Mesodermal cell (in vitro differentiated cells): ENCODE results near the gene ORC3.
"Not testable (repeated sequence)": the region's sequence is repeated elsewhere in the genome, so short reads cannot be mapped to it uniquely, and the experiment has no call there.

ENCODE experiments used
- H3K27ac ChIP-seq: 2 replicates; pipeline ENCODE4 v1.7.0; 2013; ENCODE audit warnings: mild to moderate bottlenecking, low read depth, low read length, moderate library complexity; ENCODE audit not compliant: severe bottlenecking
- H3K36me3 ChIP-seq: 2 replicates; pipeline ENCODE4 v1.7.1; 2013; ENCODE audit warnings: mild to moderate bottlenecking, low read length, moderate library complexity; ENCODE audit not compliant: control insufficient read depth, insufficient read depth
- H3K4me1 ChIP-seq: one replicate; pipeline ENCODE4 v1.7.1; 2013; ENCODE audit warnings: mild to moderate bottlenecking, low read length; ENCODE audit not compliant: insufficient read depth, control insufficient read depth, poor library complexity, severe bottlenecking
- H3K4me3 ChIP-seq: 2 replicates; pipeline ENCODE4 v1.7.0; 2013; ENCODE audit warnings: low read length, control low read depth, mild to moderate bottlenecking; ENCODE audit not compliant: insufficient read depth, poor library complexity, severe bottlenecking; ENCODE audit errors: extremely low read depth
- H3K9me3 ChIP-seq: 2 replicates; pipeline ENCODE4 v1.7.1; 2013; ENCODE audit warnings: mild to moderate bottlenecking, low read length, moderate library complexity; ENCODE audit not compliant: control insufficient read depth
- WGBS, 2 experiments: methylation state at CpG; one replicate each; pipeline ENCODE4 v1.1.5; 2013; ENCODE audit warnings: missing lambda C conversion rate in 2 of 2; ENCODE audit not compliant: insufficient coverage in 2 of 2; 5-methylcytosine and 5-hydroxymethylcytosine counted together

Gene ORC3

DNA sequence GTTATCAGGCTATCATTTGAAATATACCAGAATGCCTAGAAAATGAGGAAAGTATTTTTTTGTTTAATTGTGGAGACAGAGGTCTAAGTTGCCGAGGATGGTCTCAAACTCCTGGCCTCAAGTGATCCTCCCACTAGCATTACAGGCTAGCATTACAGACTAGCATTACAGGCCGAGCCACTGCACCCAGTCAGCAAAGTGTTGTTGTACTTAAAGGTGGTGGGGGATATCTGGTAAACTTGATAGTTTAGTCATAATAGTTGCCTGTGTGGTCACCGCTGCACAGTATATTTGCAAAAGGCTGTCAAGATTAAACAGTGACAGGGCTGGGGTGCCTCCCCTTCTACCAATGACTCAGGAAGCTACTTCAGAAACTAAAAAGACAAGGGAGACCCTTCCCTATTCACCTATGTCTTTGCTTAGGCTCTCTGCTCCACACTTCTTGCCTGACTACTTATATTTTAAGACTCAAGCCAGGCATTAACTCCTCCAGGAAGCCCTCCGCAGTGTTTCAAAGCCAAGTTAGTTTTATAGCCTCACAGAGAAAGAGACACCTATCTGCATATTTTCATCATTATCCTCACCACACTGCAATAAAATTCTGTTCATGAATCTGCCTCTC is 115.2 kb downstream of the ORC3 start:
- H3K27ac ChIP-seq = no peak overlapping the region
- 95 to 100% methylated on average over 1 to 2 of the region's 4 CpGs for WGBS, 2 experiments

DNA sequence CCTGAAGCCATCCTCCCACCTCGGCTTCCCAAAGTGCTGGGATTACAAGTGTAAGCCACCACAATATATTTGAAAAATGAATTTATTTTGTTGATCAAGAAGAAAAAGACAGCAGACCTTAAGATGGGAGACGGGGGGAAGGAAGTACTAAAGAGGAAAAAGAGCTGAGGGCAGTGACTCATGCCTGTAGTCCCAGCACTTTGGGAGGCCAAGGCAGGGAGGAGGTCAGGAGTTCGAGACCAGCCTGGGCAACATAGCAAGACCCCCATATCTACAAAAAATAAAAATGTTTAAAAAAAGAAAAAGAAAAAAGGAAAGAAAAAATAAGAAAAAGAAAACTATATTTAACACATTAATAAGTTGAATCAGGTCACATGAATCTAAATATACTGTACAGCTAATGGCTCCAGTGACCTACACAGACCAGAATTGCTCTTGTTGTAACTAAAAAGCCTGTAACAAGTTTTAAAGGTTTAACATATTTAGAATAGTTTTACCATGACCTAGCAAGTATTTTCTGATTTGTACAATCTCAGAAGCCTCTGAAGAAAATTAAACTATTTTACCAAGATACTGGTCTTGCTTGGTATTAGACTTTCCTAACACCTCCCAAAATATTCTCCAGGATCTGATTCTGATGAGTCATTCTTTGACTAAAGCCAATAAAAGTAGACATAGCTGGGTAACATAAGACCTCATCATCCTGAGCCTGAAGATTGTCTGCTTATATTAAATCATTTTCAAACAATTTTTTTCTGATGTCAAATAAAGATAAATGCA is 116.4 kb downstream of the ORC3 start:
- no peak overlapping the region for H3K4me3 ChIP-seq
- H3K36me3 ChIP-seq = no peaks in the 10 kb centered on the region
- WGBS, 2 experiments = 89 to 100% methylated on average over 1 of the region's 3 CpGs
- H3K4me1 ChIP-seq = no peaks in the 10 kb centered on the region
- no peak overlapping the region for H3K27ac ChIP-seq
- H3K9me3 ChIP-seq = no peaks in the 10 kb centered on the region

More for the DNA sequence above, 115.2 kb downstream of the ORC3 start:
- Histone ChIP-seq H3K36me3 (no peaks in the 10 kb centered on the region), H3K4me3 (no peak overlapping the region), H3K4me1 (no peaks in the 10 kb centered on the region), H3K9me3 (no peaks in the 10 kb centered on the region)

DNA sequence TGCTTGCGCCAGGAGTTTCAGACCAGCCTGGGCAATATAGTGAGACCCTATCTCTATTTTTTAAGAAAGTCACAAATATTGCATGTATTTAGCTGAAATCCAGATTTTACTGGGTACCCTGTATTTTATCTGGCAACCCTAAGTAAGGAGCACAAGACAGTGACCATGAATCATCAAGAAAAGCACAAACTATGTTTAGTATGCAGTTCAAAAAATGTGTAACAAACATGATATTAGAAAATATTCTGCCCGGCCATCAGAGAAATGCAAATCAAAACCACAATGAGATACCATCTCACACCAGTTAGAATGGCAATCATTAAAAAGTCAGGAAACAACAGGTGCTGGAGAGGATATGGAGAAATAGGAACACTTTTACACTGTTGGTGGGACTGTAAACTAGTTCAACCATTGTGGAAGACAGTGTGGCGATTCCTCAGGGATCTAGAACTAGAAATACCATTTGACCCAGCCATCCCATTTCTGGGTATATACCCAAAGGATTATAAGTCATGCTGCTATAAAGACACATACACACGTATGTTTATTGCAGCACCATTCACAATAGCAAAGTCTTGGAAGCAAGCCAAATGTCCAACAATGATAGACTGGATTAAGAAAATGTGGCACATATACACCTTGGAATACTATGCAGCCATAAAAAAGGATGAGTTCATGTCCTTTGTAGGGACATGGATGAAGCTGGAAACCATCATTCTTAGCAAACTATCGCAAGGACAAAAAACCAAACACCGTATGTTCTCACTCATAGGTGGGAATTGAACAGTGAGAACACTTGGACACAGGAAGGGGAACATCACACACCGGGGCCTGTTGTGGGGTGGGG is 118.9 kb downstream of the ORC3 start:
- H3K9me3 ChIP-seq, H3K27ac ChIP-seq, H3K4me3 ChIP-seq, H3K4me1 ChIP-seq, H3K36me3 ChIP-seq: not testable (repeated sequence)
- WGBS, 2 experiments = 80 to 100% methylated on average over 1 of the region's 7 CpGs

DNA sequence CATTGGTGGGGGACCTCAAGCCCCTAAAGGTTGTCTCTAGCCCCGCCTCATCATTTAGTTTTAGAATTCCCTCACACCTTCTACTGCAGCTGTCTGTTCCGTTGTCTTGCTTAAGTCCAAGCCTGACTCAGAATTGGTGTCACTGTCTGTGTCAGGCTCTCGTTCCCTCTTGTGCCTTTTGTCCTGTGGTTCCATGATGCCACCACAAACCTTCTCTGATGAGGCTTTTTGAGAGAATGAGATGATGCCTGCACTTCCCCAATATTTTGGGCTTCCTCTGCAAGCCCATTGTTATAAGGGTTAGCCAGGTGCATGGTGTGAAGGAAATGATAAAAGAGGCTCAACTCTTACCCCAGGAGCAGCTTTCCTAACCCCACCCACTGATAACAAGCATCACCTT is 120.2 kb downstream of the ORC3 start:
- H3K36me3 ChIP-seq = no peaks in the 10 kb centered on the region
- peaks cover 4% of the 10 kb centered on the region for H3K4me1 ChIP-seq
- WGBS, 2 experiments = 82 to 92% methylated on average over 3 of the region's 3 CpGs
- no peak overlapping the region for H3K27ac ChIP-seq
- H3K9me3 ChIP-seq = no peaks in the 10 kb centered on the region
- H3K4me3 ChIP-seq = no peak overlapping the region

DNA sequence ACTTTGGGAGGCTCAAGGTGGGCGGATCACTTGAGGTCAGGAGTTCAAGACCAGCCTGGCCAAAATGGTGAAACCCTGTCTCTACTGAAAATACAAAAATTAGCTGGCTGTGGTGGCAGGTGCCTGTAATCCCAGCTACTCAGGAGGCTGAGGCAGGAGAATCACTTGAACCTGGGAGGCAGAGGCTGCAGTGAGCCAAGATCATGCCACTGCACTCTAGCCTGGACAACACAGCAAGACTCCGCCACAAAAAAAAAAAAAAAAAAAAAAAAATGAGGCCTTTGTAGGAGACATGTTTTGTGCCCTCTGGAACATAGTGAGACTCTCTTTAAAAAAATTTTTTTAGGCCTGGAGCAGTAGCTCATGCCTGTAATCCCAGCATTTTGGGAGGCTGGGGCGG is 122.8 kb downstream of the ORC3 start:
- not testable (repeated sequence) for H3K4me1 ChIP-seq, H3K9me3 ChIP-seq, H3K27ac ChIP-seq, H3K4me3 ChIP-seq, H3K36me3 ChIP-seq
- 80% methylated on average over 2 of the region's 3 CpGs; no CpG with 5 or more reads in 1 of the 2 experiments for WGBS, 2 experiments

DNA sequence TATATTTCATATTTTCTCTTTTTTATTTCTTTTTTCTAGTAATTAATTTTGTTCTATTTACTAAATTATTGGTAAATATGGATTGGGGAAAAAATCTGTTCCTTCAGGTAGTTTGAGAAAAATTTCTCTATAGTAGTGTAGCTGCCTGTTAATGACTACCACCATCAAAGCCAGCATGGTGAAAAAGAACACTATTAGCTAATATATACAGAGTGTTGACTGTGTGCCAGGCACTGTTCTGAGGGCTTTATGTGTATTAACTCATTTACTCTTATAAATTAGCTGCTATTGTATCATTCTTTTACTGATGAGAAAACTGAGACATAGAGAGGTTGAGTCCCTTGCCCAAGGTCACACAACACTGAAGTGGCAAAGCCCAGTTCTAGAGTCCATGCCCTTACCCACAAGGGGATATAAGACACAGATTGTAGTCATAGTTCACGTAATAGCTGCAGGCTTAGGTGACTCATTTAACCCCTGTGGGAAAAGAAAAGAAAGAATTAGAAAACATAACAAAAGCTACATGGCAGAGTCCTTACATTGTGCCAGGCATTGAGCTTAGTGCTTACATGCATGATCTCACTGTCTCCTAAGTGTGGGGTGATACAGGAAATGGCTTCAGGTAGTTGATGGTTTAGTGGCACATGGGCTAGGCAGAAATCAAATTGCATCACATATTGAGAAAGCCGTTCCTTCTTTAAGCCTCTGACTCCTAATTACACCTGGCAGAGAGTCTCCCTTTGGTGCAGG is 124.3 kb downstream of the ORC3 start:
- Histone ChIP-seq H3K9me3 (no peaks in the 10 kb centered on the region), H3K36me3 (no peaks in the 10 kb centered on the region), H3K4me1 (peaks cover 4% of the 10 kb centered on the region), H3K27ac (no peak overlapping the region), H3K4me3 (no peak overlapping the region)
- 100% methylated on average over 1 of the region's 2 CpGs for WGBS, 2 experiments
